SK-N-SH (cell line): Measurements from ENCODE around the gene AGK. TPM values are rescaled to one million over a fixed set of nuclear protein-coding genes. Genes with fewer than 3 reads are reported as not detected.

Source experiments
- CTCF ChIA-PET: fragments of 300-600, 350-600 bp; formaldehyde crosslinking; extraction: SDS; loops from one replicate; lab custom pipeline; 2021; lab: Yijun Ruan, JAX
- POLR2A ChIA-PET: fragments of 350-600 bp; sonication (Branson Sonifier 250); formaldehyde crosslinking; extraction: SDS; loops from one replicate; lab custom pipeline; 2020; ENCODE audit warnings: antibody characterized with exemption, inconsistent platforms; lab: Yijun Ruan, JAX
- DNase-seq: peaks from one replicate; pipeline ENCODE4 v3.0.0; 2012
- H2AFZ ChIP-seq: fragments of 200-600 bp; sonication (generic); 2 replicates; pipeline ENCODE4 v1.8.1; 2016; ENCODE audit warnings: antibody characterized with exemption, mild to moderate bottlenecking, low read depth
- H3F3A ChIP-seq: fragments of 200-600 bp; sonication (generic); replicated peaks from 2 replicates; pipeline ENCODE3; 2016; ENCODE audit warnings: antibody characterized with exemption, mild to moderate bottlenecking; ENCODE audit not compliant: insufficient read depth
- H3K27ac ChIP-seq, 2 experiments: fragments of 200-500 bp in 1 of 2; fragments of 200-600 bp in 1 of 2; sonication (Bioruptor generic) in 1 of 2; sonication (generic), shearing (Covaris generic) in 1 of 2; 2 replicates each; pipeline versions ENCODE4 v1.5.1 to v1.6.1; 2014 to 2016; ENCODE audit warnings: low read depth in 2 of 2, inconsistent platforms in 1 of 2, low read length in 1 of 2, mild to moderate bottlenecking in 1 of 2, mixed read lengths in 1 of 2
- H3K27me3 ChIP-seq: fragments of 200-600 bp; sonication (generic), shearing (Covaris generic); 2 replicates; pipeline ENCODE4 v1.6.1; 2016; ENCODE audit warnings: mixed run types; ENCODE audit not compliant: insufficient read depth
- H3K36me3 ChIP-seq, 2 experiments: fragments of 200-500 bp in 1 of 2; fragments of 200-600 bp in 1 of 2; sonication (Bioruptor generic) in 1 of 2; sonication (generic) in 1 of 2; replicated peaks in 1 of 2; 2 replicates each; pipeline versions ENCODE3 to v1.5.1; 2014 to 2016; ENCODE audit warnings: low read length in 1 of 2, mild to moderate bottlenecking in 1 of 2; ENCODE audit not compliant: insufficient read depth in 2 of 2, control insufficient read depth in 1 of 2
- H3K4me1 ChIP-seq, 2 experiments: fragments of 200-500 bp in 1 of 2; fragments of 200-600 bp in 1 of 2; sonication (Bioruptor generic) in 1 of 2; sonication (generic), shearing (Covaris generic) in 1 of 2; 2 replicates each; pipeline versions ENCODE4 v1.5.1 to v1.6.1; 2014 to 2016; ENCODE audit warnings: low read depth in 1 of 2, low read length in 1 of 2, mixed run types in 1 of 2; ENCODE audit not compliant: insufficient read depth in 2 of 2, control insufficient read depth in 1 of 2
- H3K4me2 ChIP-seq: fragments of 200-600 bp; sonication (generic), shearing (Covaris generic); 2 replicates; pipeline ENCODE4 v1.6.1; 2017; ENCODE audit warnings: mixed run types
- H3K4me3 ChIP-seq, 2 experiments: fragments of 200-500 bp in 1 of 2; fragments of 200-600 bp in 1 of 2; sonication (Bioruptor generic) in 1 of 2; sonication (generic), shearing (Covaris generic) in 1 of 2; 2 replicates each; pipeline versions ENCODE4 v1.5.1 to v1.8.1; 2014 to 2016; ENCODE audit warnings: low read depth in 2 of 2, inconsistent platforms in 1 of 2, low read length in 1 of 2, mild to moderate bottlenecking in 1 of 2, mixed read lengths in 1 of 2, moderate library complexity in 1 of 2
- H3K79me2 ChIP-seq: fragments of 200-600 bp; sonication (generic); 2 replicates; pipeline ENCODE4 v1.8.1; 2017; ENCODE audit warnings: mild to moderate bottlenecking; ENCODE audit not compliant: insufficient read depth
- H3K9ac ChIP-seq: fragments of 200-600 bp; sonication (generic); 2 replicates; pipeline ENCODE4 v1.6.1; 2017; ENCODE audit warnings: mixed run types
- H3K9me2 ChIP-seq: fragments of 200-600 bp; sonication (generic); 2 replicates; pipeline ENCODE4 v1.6.1; 2017; ENCODE audit warnings: mixed run types
- H3K9me3 ChIP-seq: fragments of 200-600 bp; sonication (generic); 2 replicates; pipeline ENCODE4 v1.6.1; 2017; ENCODE audit warnings: mixed run types, mild to moderate bottlenecking, moderate library complexity
- H4K20me1 ChIP-seq: fragments of 200-600 bp; sonication (generic); 2 replicates; pipeline ENCODE4 v1.6.1; 2017; ENCODE audit warnings: mild to moderate bottlenecking, mixed run types; ENCODE audit not compliant: insufficient read depth
- CHD2 ChIP-seq: fragments of 150-350 bp; IDR thresholded peaks from 2 replicates; pipeline ENCODE4 v1.6.1; 2018; ENCODE audit warnings: low read length; ENCODE audit not compliant: partially characterized antibody
- EP300 ChIP-seq, 2 experiments: IDR thresholded peaks; 2 replicates each; pipeline versions ENCODE4 v1.4.0 to v1.6.1; 2012; ENCODE audit warnings: borderline replicate concordance in 1 of 2, low read depth in 1 of 2, low read length in 1 of 2
- EZH2phosphoT487 ChIP-seq: fragments of 200-600 bp; sonication (generic); IDR thresholded peaks from 2 replicates; pipeline ENCODE4 v1.6.1; 2017; ENCODE audit warnings: low read depth, mixed run types, mild to moderate bottlenecking, antibody characterized with exemption, moderate library complexity, borderline replicate concordance
- FOSL2 ChIP-seq: IDR thresholded peaks from 2 replicates; pipeline ENCODE4 v1.4.0; 2012; ENCODE audit warnings: low read depth, mild to moderate bottlenecking, moderate library complexity, borderline replicate concordance
- FOXM1 ChIP-seq: IDR thresholded peaks from 2 replicates; pipeline ENCODE4 v1.4.0; 2012; ENCODE audit warnings: low read depth, mild to moderate bottlenecking
- GABPA ChIP-seq: IDR thresholded peaks from 2 replicates; pipeline ENCODE4 v1.4.0; 2012; ENCODE audit warnings: low read depth, mild to moderate bottlenecking
- GATA2 ChIP-seq: sonication (generic); formaldehyde crosslinking; IDR thresholded peaks from 2 replicates; pipeline ENCODE4 v1.5.0; 2020; ENCODE audit warnings: mild to moderate bottlenecking, missing genetic modification reagents
- JUND ChIP-seq: IDR thresholded peaks from 2 replicates; pipeline ENCODE4 v1.4.0; 2012
- MEF2A ChIP-seq: IDR thresholded peaks from 2 replicates; pipeline ENCODE4 v1.4.0; 2012; ENCODE audit warnings: low read depth, borderline replicate concordance
- NFIC ChIP-seq: IDR thresholded peaks from 2 replicates; pipeline ENCODE4 v1.4.0; 2012; ENCODE audit warnings: borderline replicate concordance
- NRF1 ChIP-seq: IDR thresholded peaks from 2 replicates; pipeline ENCODE4 v1.6.1; 2012; ENCODE audit warnings: low read depth, mild to moderate bottlenecking, low read length
- POLR2AphosphoS5 ChIP-seq: IDR thresholded peaks from 2 replicates; pipeline ENCODE4 v1.6.1; 2012; ENCODE audit warnings: low read depth, low read length
- RAD21 ChIP-seq: IDR thresholded peaks from 2 replicates; pipeline ENCODE4 v1.6.1; 2012; ENCODE audit warnings: mild to moderate bottlenecking, low read length
- RCOR1 ChIP-seq: fragments of 150-350 bp; IDR thresholded peaks from 2 replicates; pipeline ENCODE4 v1.6.1; 2017; ENCODE audit warnings: antibody characterized with exemption, low read length
- RFX5 ChIP-seq: IDR thresholded peaks from 2 replicates; pipeline ENCODE4 v1.6.1; 2012; ENCODE audit warnings: mild to moderate bottlenecking, improper control_type of control experiment, low read length
- RXRA ChIP-seq: IDR thresholded peaks from 2 replicates; pipeline ENCODE4 v1.4.0; 2012; ENCODE audit warnings: low read depth, mild to moderate bottlenecking, borderline replicate concordance
- SIN3A ChIP-seq: IDR thresholded peaks from 2 replicates; pipeline ENCODE4 v1.6.1; 2012; ENCODE audit warnings: low read depth, mild to moderate bottlenecking, low read length, moderate library complexity, borderline replicate concordance
- SMC3 ChIP-seq: IDR thresholded peaks from 2 replicates; pipeline ENCODE4 v1.6.1; 2012; ENCODE audit warnings: low read depth, low read length, improper control_type of control experiment
- TAF1 ChIP-seq: IDR thresholded peaks from 2 replicates; pipeline ENCODE4 v1.6.1; 2012; ENCODE audit warnings: low read depth, mild to moderate bottlenecking, low read length, moderate library complexity, borderline replicate concordance
- TCF12 ChIP-seq: IDR thresholded peaks from 2 replicates; pipeline ENCODE4 v1.4.0; 2012
- TEAD4 ChIP-seq: IDR thresholded peaks from 2 replicates; pipeline ENCODE4 v1.4.0; 2012; ENCODE audit warnings: mild to moderate bottlenecking, borderline replicate concordance; ENCODE audit not compliant: insufficient read depth
- USF2 ChIP-seq: fragments of 150-350 bp; IDR thresholded peaks from 2 replicates; pipeline ENCODE4 v1.6.1; 2017; ENCODE audit warnings: antibody characterized with exemption, low read length, low read depth, borderline replicate concordance
- YY1 ChIP-seq: IDR thresholded peaks from 2 replicates; pipeline ENCODE4 v1.4.0; 2012; ENCODE audit warnings: low read depth, mild to moderate bottlenecking
- WGBS: methylation state at CpG from one replicate; pipeline ENCODE4 v1.1.6; 2017; ENCODE audit warnings: low lambda C conversion rate; 5-methylcytosine and 5-hydroxymethylcytosine counted together
- polyA plus RNA-seq, 3 experiments: library from polyadenylated mRNA; depleted of rRNA; stranded (reverse); fragments of >200 nt; gene quantifications; 2 replicates each; pipeline ENCODE4 v1.2.3, GENCODE V29; 2012
- TF ChIP-seq, protein P1 (sequence below): fragments of 150-350 bp; IDR thresholded peaks from 2 replicates; pipeline ENCODE4 v1.6.1; 2016; ENCODE audit warnings: mild to moderate bottlenecking, low read depth, low read length
- TF ChIP-seq, protein P2 (sequence below): IDR thresholded peaks from 2 replicates; pipeline ENCODE4 v1.4.0; 2012; ENCODE audit warnings: low read depth
- TF ChIP-seq, protein P3 (sequence below): IDR thresholded peaks from 2 replicates; pipeline ENCODE4; 2012
- TF ChIP-seq, protein P4 (sequence below): fragments of 200-600 bp; sonication (generic); IDR thresholded peaks from 2 replicates; pipeline ENCODE4 v1.6.1; 2017; ENCODE audit warnings: antibody characterized with exemption, mild to moderate bottlenecking, moderate library complexity

AGK gene
- polyA plus RNA-seq, 1 of the 3 experiments (the other 2 are of a cell fraction): 45.7 TPM

GRCh38 chr7:141696348-141696747, 145.1 kb downstream of the AGK start (continued):
- TF ChIP-seq JUND (no peak), FOXM1 (no peak), NFIC (no peak), EP300 (IDR thresholded peaks at IDR 0.05; ENCODE audit: borderline replicate concordance in 1 of 2, low read depth in 1 of 2, low read length in 1 of 2) (no peak), POLR2AphosphoS5 (no peak), SMC3 (no peak)
- TF ChIP-seq, all 33 proteins: peak for 0

GRCh38 chr7:141697211-141697871, 146.1 kb downstream of the AGK start:
- DNase-seq: no peak
- CTCF ChIA-PET: interaction anchor here (1.9 kb wide), 1 partner anchor 41 kb away, joined by 10 read pairs; the partner anchor contains the start of gene SSBP1
- H3K4me2 ChIP-seq: peak overlapping the region; percentile 43

More at GRCh38 chr7:141697211-141697871, 146.1 kb downstream of the AGK start:
- H3K4me3 ChIP-seq: 0 out of 4 replicates have a peak overlapping the region, but pooled peaks of 1 of the 2 experiments have one; percentile 18
- H4K20me1 ChIP-seq: peaks cover 34% of the 10 kb centered on the region
- WGBS: 70% methylated on average over 10 of the region's 10 CpGs
- peak overlapping the region in 1 of 2 experiments; percentile 33; a peak in 2 of 4 replicates for H3K27ac ChIP-seq
- peaks cover 80% of the 10 kb centered on the region for H3K79me2 ChIP-seq
- H3K9me3 ChIP-seq: no peaks in the 10 kb centered on the region
- H2AFZ ChIP-seq: no peak overlapping the region
- no peak for TF ChIP-seq FOXM1
- no peak for TF ChIP-seq NRF1
- TF ChIP-seq, protein P1, sequence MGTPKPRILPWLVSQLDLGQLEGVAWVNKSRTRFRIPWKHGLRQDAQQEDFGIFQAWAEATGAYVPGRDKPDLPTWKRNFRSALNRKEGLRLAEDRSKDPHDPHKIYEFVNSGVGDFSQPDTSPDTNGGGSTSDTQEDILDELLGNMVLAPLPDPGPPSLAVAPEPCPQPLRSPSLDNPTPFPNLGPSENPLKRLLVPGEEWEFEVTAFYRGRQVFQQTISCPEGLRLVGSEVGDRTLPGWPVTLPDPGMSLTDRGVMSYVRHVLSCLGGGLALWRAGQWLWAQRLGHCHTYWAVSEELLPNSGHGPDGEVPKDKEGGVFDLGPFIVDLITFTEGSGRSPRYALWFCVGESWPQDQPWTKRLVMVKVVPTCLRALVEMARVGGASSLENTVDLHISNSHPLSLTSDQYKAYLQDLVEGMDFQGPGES: no peak
- no peak for TF ChIP-seq RFX5
- no peak for TF ChIP-seq RCOR1
- no peak for TF ChIP-seq USF2
- TF ChIP-seq EP300 (IDR thresholded peaks at IDR 0.05; ENCODE audit: borderline replicate concordance in 1 of 2, low read depth in 1 of 2, low read length in 1 of 2): peak in 1 of 2 experiments; percentile 47; a peak in 1 of 4 replicates
- TF ChIP-seq MEF2A: no peak
- no peak for TF ChIP-seq TAF1
- peak; percentile 83 for TF ChIP-seq TCF12
- TF ChIP-seq JUND: peak; percentile 55
- no peak for TF ChIP-seq GABPA
- TF ChIP-seq SIN3A: peak; percentile 22; the same call in 1 of the 2 replicates
- no peak; the same call in 1 of the 2 replicates for TF ChIP-seq POLR2AphosphoS5
- TF ChIP-seq, protein P2, sequence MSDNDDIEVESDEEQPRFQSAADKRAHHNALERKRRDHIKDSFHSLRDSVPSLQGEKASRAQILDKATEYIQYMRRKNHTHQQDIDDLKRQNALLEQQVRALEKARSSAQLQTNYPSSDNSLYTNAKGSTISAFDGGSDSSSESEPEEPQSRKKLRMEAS: peak; percentile 30; the same call in 1 of the 2 replicates
- TF ChIP-seq, protein P3, sequence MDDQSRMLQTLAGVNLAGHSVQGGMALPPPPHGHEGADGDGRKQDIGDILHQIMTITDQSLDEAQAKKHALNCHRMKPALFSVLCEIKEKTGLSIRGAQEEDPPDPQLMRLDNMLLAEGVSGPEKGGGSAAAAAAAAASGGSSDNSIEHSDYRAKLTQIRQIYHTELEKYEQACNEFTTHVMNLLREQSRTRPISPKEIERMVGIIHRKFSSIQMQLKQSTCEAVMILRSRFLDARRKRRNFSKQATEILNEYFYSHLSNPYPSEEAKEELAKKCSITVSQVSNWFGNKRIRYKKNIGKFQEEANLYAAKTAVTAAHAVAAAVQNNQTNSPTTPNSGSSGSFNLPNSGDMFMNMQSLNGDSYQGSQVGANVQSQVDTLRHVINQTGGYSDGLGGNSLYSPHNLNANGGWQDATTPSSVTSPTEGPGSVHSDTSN: peak; percentile 56; the same call in 1 of the 2 replicates
- TF ChIP-seq, protein P4, sequence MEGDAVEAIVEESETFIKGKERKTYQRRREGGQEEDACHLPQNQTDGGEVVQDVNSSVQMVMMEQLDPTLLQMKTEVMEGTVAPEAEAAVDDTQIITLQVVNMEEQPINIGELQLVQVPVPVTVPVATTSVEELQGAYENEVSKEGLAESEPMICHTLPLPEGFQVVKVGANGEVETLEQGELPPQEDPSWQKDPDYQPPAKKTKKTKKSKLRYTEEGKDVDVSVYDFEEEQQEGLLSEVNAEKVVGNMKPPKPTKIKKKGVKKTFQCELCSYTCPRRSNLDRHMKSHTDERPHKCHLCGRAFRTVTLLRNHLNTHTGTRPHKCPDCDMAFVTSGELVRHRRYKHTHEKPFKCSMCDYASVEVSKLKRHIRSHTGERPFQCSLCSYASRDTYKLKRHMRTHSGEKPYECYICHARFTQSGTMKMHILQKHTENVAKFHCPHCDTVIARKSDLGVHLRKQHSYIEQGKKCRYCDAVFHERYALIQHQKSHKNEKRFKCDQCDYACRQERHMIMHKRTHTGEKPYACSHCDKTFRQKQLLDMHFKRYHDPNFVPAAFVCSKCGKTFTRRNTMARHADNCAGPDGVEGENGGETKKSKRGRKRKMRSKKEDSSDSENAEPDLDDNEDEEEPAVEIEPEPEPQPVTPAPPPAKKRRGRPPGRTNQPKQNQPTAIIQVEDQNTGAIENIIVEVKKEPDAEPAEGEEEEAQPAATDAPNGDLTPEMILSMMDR: no peak
- no peak for TF ChIP-seq RAD21
- TF ChIP-seq GATA2 (CRISPR knock-in tag): no peak
- no peak for TF ChIP-seq YY1
- TF ChIP-seq EZH2phosphoT487: no peak
- TF ChIP-seq FOSL2: peak; percentile 47; the same call in 1 of the 2 replicates
- TF ChIP-seq CHD2: no peak
- TF ChIP-seq TEAD4: no peak
- no peak for TF ChIP-seq SMC3
- TF ChIP-seq RXRA: no peak
- peak; percentile 45 for TF ChIP-seq NFIC
- POLR2A ChIA-PET: no interaction called here
- peaks cover 5% of the 10 kb centered on the region for H3F3A ChIP-seq
- peaks cover 16 to 18% of the 10 kb centered on the region in 2 experiments; a peak in 2 of 4 replicates for H3K4me1 ChIP-seq
- H3K9ac ChIP-seq: peak overlapping the region; percentile 9; the same call in 1 of the 2 replicates
- H3K36me3 ChIP-seq: no peaks in the 10 kb centered on the region
- no peaks in the 10 kb centered on the region for H3K27me3 ChIP-seq
- no peaks in the 10 kb centered on the region for H3K9me2 ChIP-seq
